ENCODE measurements around the gene TRIM34. TPM values are rescaled to one million over a fixed set of nuclear protein-coding genes. Genes with fewer than 3 reads are reported as not detected.
A peak's percentile ranks its signal among the peaks of the same experiment; 100 is the strongest.
"Not testable (repeated sequence)": the region's sequence is repeated elsewhere in the genome, so short reads cannot be mapped to it uniquely, and the experiment has no call there.

Gene TRIM34
- total RNA-seq, 1 experiment from 2014 or later, result 19.7 TPM

GRCh38 chr11:5679811-5680210, 55.0 kb downstream of the TRIM34 start:
- no peaks in the 10 kb centered on the region for H3K9me2 ChIP-seq (replicated peaks; ENCODE audit: insufficient read depth, low read length)
- H3K4me1 ChIP-seq (ENCODE audit: low read length), result peaks cover 4% of the 10 kb centered on the region; the same call in 1 of the 2 replicates
- peaks cover 18% of the 10 kb centered on the region for H3K79me2 ChIP-seq (ENCODE audit: low read length)
- no peaks in the 10 kb centered on the region for H4K20me1 ChIP-seq (ENCODE audit: insufficient read depth, low read depth, low read length)
- H3K27ac ChIP-seq (ENCODE audit: low read length), result no peak overlapping the region
- no peak overlapping the region for H3K9ac ChIP-seq (ENCODE audit: low read length)
- H3K9me3 ChIP-seq (ENCODE audit: low read length), result no peaks in the 10 kb centered on the region
- H2AFZ ChIP-seq (ENCODE audit: low read length), result no peak overlapping the region
- H3K4me2 ChIP-seq (ENCODE audit: low read depth, low read length, poor library complexity, severe bottlenecking), result no peak overlapping the region
- no peak for DNase-seq
- H3K36me3 ChIP-seq (ENCODE audit: insufficient read depth, low read length), result peaks cover 6% of the 10 kb centered on the region; the same call in 1 of the 2 replicates
- no peak overlapping the region for H3K4me3 ChIP-seq (ENCODE audit: low read length)
- H3K27me3 ChIP-seq (ENCODE audit: low read length), result no peaks in the 10 kb centered on the region

GRCh38 chr11:5682890-5683441, 58.2 kb downstream of the TRIM34 start:
- not testable (repeated sequence) for H3K27ac ChIP-seq (ENCODE audit: low read length); H3K36me3 ChIP-seq (ENCODE audit: insufficient read depth, low read length); H3K4me2 ChIP-seq (ENCODE audit: low read depth, low read length, poor library complexity, severe bottlenecking); H3K9me3 ChIP-seq (ENCODE audit: low read length); H3K9ac ChIP-seq (ENCODE audit: low read length); H4K20me1 ChIP-seq (ENCODE audit: insufficient read depth, low read depth, low read length); DNase-seq; H3K4me3 ChIP-seq (ENCODE audit: low read length); H3K9me2 ChIP-seq (replicated peaks; ENCODE audit: insufficient read depth, low read length); H2AFZ ChIP-seq (ENCODE audit: low read length); H3K27me3 ChIP-seq (ENCODE audit: low read length)
- Histone ChIP-seq H3K4me1 (ENCODE audit: low read length) (peaks cover 11% of the 10 kb centered on the region), H3K79me2 (ENCODE audit: low read length) (peaks cover 18% of the 10 kb centered on the region)

GRCh38 chr11:5683620-5684019, 58.8 kb downstream of the TRIM34 start:
- H3K4me1 ChIP-seq (ENCODE audit: low read length), result peaks cover 11% of the 10 kb centered on the region
- H3K4me3 ChIP-seq (ENCODE audit: low read length), result peak overlapping the region; percentile 74
- not testable (repeated sequence) for H3K9me2 ChIP-seq (replicated peaks; ENCODE audit: insufficient read depth, low read length); DNase-seq; H3K27me3 ChIP-seq (ENCODE audit: low read length); H3K36me3 ChIP-seq (ENCODE audit: insufficient read depth, low read length); H3K27ac ChIP-seq (ENCODE audit: low read length); H3K9ac ChIP-seq (ENCODE audit: low read length); H4K20me1 ChIP-seq (ENCODE audit: insufficient read depth, low read depth, low read length); H3K9me3 ChIP-seq (ENCODE audit: low read length); H2AFZ ChIP-seq (ENCODE audit: low read length)
- peaks cover 18% of the 10 kb centered on the region for H3K79me2 ChIP-seq (ENCODE audit: low read length)
- H3K4me2 ChIP-seq (ENCODE audit: low read depth, low read length, poor library complexity, severe bottlenecking), result peak overlapping the region; percentile 91

GRCh38 chr11:5684036-5684645, 59.3 kb downstream of the TRIM34 start:
- no peaks in the 10 kb centered on the region for H3K36me3 ChIP-seq (ENCODE audit: insufficient read depth, low read length)
- peak; percentile 42 for DNase-seq
- H3K79me2 ChIP-seq (ENCODE audit: low read length), result peaks cover 18% of the 10 kb centered on the region
- no peak overlapping the region for H2AFZ ChIP-seq (ENCODE audit: low read length)
- peak overlapping the region; percentile 72 for H3K27ac ChIP-seq (ENCODE audit: low read length)
- peaks cover 16% of the 10 kb centered on the region for H3K4me1 ChIP-seq (ENCODE audit: low read length)
- peak overlapping the region; percentile 74 for H3K4me3 ChIP-seq (ENCODE audit: low read length)
- no peaks in the 10 kb centered on the region for H4K20me1 ChIP-seq (ENCODE audit: insufficient read depth, low read depth, low read length)
- peak overlapping the region; percentile 91 for H3K4me2 ChIP-seq (ENCODE audit: low read depth, low read length, poor library complexity, severe bottlenecking)
- H3K9ac ChIP-seq (ENCODE audit: low read length), result peak overlapping the region; percentile 74
- no peaks in the 10 kb centered on the region for H3K27me3 ChIP-seq (ENCODE audit: low read length)
- H3K9me2 ChIP-seq (replicated peaks; ENCODE audit: insufficient read depth, low read length), result no peaks in the 10 kb centered on the region
- no peaks in the 10 kb centered on the region for H3K9me3 ChIP-seq (ENCODE audit: low read length)

GRCh38 chr11:5684646-5685362, 60.0 kb downstream of the TRIM34 start, which contains the start of gene TRIM5:
Gene TRIM5, minus strand, starts transcription at chr11:5685074. Its CDS starts 4,897 bp downstream, at chr11:5680177.
- Histone ChIP-seq H3K4me3 (ENCODE audit: low read length) (peak within 1 kb of the TSS; percentile 74), H4K20me1 (ENCODE audit: insufficient read depth, low read depth, low read length) (no peaks in the 10 kb centered on the region), H3K9me2 (replicated peaks; ENCODE audit: insufficient read depth, low read length) (no peaks in the 10 kb centered on the region), H3K4me2 (ENCODE audit: low read depth, low read length, poor library complexity, severe bottlenecking) (peak within 1 kb of the TSS; percentile 91), H3K9me3 (ENCODE audit: low read length) (no peaks in the 10 kb centered on the region), H3K27me3 (ENCODE audit: low read length) (no peaks in the 10 kb centered on the region), H2AFZ (ENCODE audit: low read length) (peak within 1 kb of the TSS; percentile 88), H3K27ac (ENCODE audit: low read length) (peak within 1 kb of the TSS; percentile 72), H3K9ac (ENCODE audit: low read length) (peak within 1 kb of the TSS; percentile 74), H3K4me1 (ENCODE audit: low read length) (peaks cover 19% of the 10 kb centered on the region), H3K36me3 (ENCODE audit: insufficient read depth, low read length) (no peaks in the 10 kb centered on the region), H3K79me2 (ENCODE audit: low read length) (peaks cover 20% of the 10 kb centered on the region)
- peak; percentile 89 for DNase-seq

- H3K36me3 ChIP-seq (ENCODE audit: insufficient read depth, low read length), result no peaks in the 10 kb centered on the region
- DNase-seq, result no peak
- no peaks in the 10 kb centered on the region for H3K27me3 ChIP-seq (ENCODE audit: low read length)
- H4K20me1 ChIP-seq (ENCODE audit: insufficient read depth, low read depth, low read length), result no peaks in the 10 kb centered on the region
- H3K4me3 ChIP-seq (ENCODE audit: low read length), result no peak overlapping the region
- peaks cover 29% of the 10 kb centered on the region for H3K79me2 ChIP-seq (ENCODE audit: low read length)
- no peak overlapping the region for H3K27ac ChIP-seq (ENCODE audit: low read length)
- H3K4me1 ChIP-seq (ENCODE audit: low read length), result peaks cover 24% of the 10 kb centered on the region
- H3K9me3 ChIP-seq (ENCODE audit: low read length), result no peaks in the 10 kb centered on the region
- no peak overlapping the region for H3K9ac ChIP-seq (ENCODE audit: low read length)
- H2AFZ ChIP-seq (ENCODE audit: low read length), result no peak overlapping the region
- H3K9me2 ChIP-seq (replicated peaks; ENCODE audit: insufficient read depth, low read length), result no peaks in the 10 kb centered on the region
- H3K4me2 ChIP-seq (ENCODE audit: low read depth, low read length, poor library complexity, severe bottlenecking), result no peak overlapping the region
Observed at GRCh38 chr11:5686426-5686825, 61.6 kb downstream of the TRIM34 start.

- Histone ChIP-seq H3K9me3 (ENCODE audit: low read length) (no peaks in the 10 kb centered on the region), H3K27ac (ENCODE audit: low read length) (peak overlapping the region; percentile 94), H3K9me2 (replicated peaks; ENCODE audit: insufficient read depth, low read length) (no peaks in the 10 kb centered on the region), H3K4me3 (ENCODE audit: low read length) (no peak overlapping the region), H3K79me2 (ENCODE audit: low read length) (peaks cover 36% of the 10 kb centered on the region), H3K4me2 (ENCODE audit: low read depth, low read length, poor library complexity, severe bottlenecking) (no peak overlapping the region), H2AFZ (ENCODE audit: low read length) (no peak overlapping the region), H3K4me1 (ENCODE audit: low read length) (peaks cover 35% of the 10 kb centered on the region), H3K9ac (ENCODE audit: low read length) (no peak overlapping the region), H3K27me3 (ENCODE audit: low read length) (no peaks in the 10 kb centered on the region), H4K20me1 (ENCODE audit: insufficient read depth, low read depth, low read length) (no peaks in the 10 kb centered on the region), H3K36me3 (ENCODE audit: insufficient read depth, low read length) (no peaks in the 10 kb centered on the region)
- no peak for DNase-seq
Observed at GRCh38 chr11:5688482-5688881, 63.7 kb downstream of the TRIM34 start.

- H3K27ac ChIP-seq (ENCODE audit: low read length), result peak within 1 kb of the TSS; percentile 94
- no peaks in the 10 kb centered on the region for H3K9me2 ChIP-seq (replicated peaks; ENCODE audit: insufficient read depth, low read length)
- peak within 1 kb of the TSS; percentile 57 for H2AFZ ChIP-seq (ENCODE audit: low read length)
- H4K20me1 ChIP-seq (ENCODE audit: insufficient read depth, low read depth, low read length), result no peaks in the 10 kb centered on the region
- peak within 1 kb of the TSS; percentile 86 for H3K9ac ChIP-seq (ENCODE audit: low read length)
- no peaks in the 10 kb centered on the region for H3K27me3 ChIP-seq (ENCODE audit: low read length)
- H3K4me3 ChIP-seq (ENCODE audit: low read length), result peak within 1 kb of the TSS; percentile 77
- peaks cover 39% of the 10 kb centered on the region for H3K79me2 ChIP-seq (ENCODE audit: low read length)
- H3K9me3 ChIP-seq (ENCODE audit: low read length), result no peaks in the 10 kb centered on the region
- peak; percentile 90 for DNase-seq
- H3K4me2 ChIP-seq (ENCODE audit: low read depth, low read length, poor library complexity, severe bottlenecking), result peak within 1 kb of the TSS; percentile 88
- H3K4me1 ChIP-seq (ENCODE audit: low read length), result peaks cover 36% of the 10 kb centered on the region
- peaks cover 4% of the 10 kb centered on the region; the same call in 1 of the 2 replicates for H3K36me3 ChIP-seq (ENCODE audit: insufficient read depth, low read length)
Observed at GRCh38 chr11:5689551-5689983, 64.8 kb downstream of the TRIM34 start, which contains the start of gene TRIM22. Gene TRIM22, plus strand, starts transcription at chr11:5689790. Its CDS starts 6,443 bp downstream, at chr11:5696233.

Data from Karpas-422 (cell line).